HCT116 (cell line): ENCODE measurements around the gene RNF125. TPM values are rescaled to one million over a fixed set of nuclear protein-coding genes. Genes with fewer than 3 reads are reported as not detected.

ENCODE experiments used
- ATAC-seq: fragments of 200-7000 bp; cut with Tn5 transposase; 2 replicates; pipeline ENCODE4 v1.9.1; 2020; ENCODE audit warnings: mild to moderate bottlenecking, moderate library complexity
- BruUV-seq: library from RNA; stranded (reverse); fragments of 400-500 nt; replicated peaks from 2 replicates; lab custom pipeline; 2021; lab: Mats Ljungman, UMichigan
- CTCF ChIA-PET: fragments of 300-600 bp; sonication (Branson Sonifier 250); formaldehyde crosslinking; loops from one replicate; lab custom pipeline; 2021; ENCODE audit warnings: antibody characterized with exemption; lab: Charles Lee
- POLR2A ChIA-PET: fragments of 300-600, 350-600 bp; sonication (Branson Sonifier 250); formaldehyde crosslinking; loops from one replicate; lab custom pipeline; 2021; ENCODE audit warnings: antibody characterized with exemption; lab: Charles Lee
- RAD21 ChIA-PET, 2 experiments: fragments of 300-600 bp; sonication (Branson Sonifier 250); formaldehyde crosslinking; loops; one replicate each; lab custom pipeline; 2023; ENCODE audit warnings: low total read pairs in 2 of 2; ENCODE audit not compliant: uncharacterized antibody in 2 of 2, unreplicated experiment in 2 of 2, low non-redundant PET in 1 of 2; lab: Charles Lee
- DNase-seq: peaks from one replicate; pipeline ENCODE4 v3.0.0-alpha.2; 2010; ENCODE audit warnings: low read depth, low spot score
- H2AFZ ChIP-seq: fragments of 200-600 bp; shearing (Covaris generic), sonication (generic); 2 replicates; pipeline ENCODE4 v1.6.1; 2017; ENCODE audit warnings: low read depth, mixed run types, mixed read lengths, antibody characterized with exemption, low read length; ENCODE audit not compliant: poor library complexity, severe bottlenecking
- H3K27ac ChIP-seq: 2 replicates; pipeline ENCODE4 v1.5.1; 2012; ENCODE audit warnings: low read depth, low read length
- H3K27me3 ChIP-seq: fragments of 200-600 bp; sonication (generic); 2 replicates; pipeline ENCODE4 v1.6.1; 2016; ENCODE audit warnings: mixed run types, low read length, mixed read lengths; ENCODE audit not compliant: insufficient read depth
- H3K36me3 ChIP-seq, 2 experiments: fragments of 200-500 bp in 1 of 2; fragments of 200-600 bp in 1 of 2; sonication (Bioruptor generic) in 1 of 2; sonication (generic) in 1 of 2; 2 replicates each; pipeline versions ENCODE4 v1.5.1 to v1.6.1; 2014 to 2016; ENCODE audit warnings: low read length in 2 of 2, inconsistent platforms in 1 of 2, mixed read lengths in 1 of 2, mixed run types in 1 of 2; ENCODE audit not compliant: insufficient read depth in 2 of 2, control insufficient read depth in 1 of 2
- H3K4me1 ChIP-seq, 2 experiments: fragments of 200-600 bp in 1 of 2; sonication (generic) in 1 of 2; 2 replicates each; pipeline versions ENCODE4 v1.5.1 to v1.6.1; 2012 to 2017; ENCODE audit warnings: low read length in 2 of 2, inconsistent platforms in 1 of 2, mild to moderate bottlenecking in 1 of 2, mixed read lengths in 1 of 2, mixed run types in 1 of 2, moderate library complexity in 1 of 2; ENCODE audit not compliant: insufficient read depth in 2 of 2, control insufficient read depth in 1 of 2
- H3K4me2 ChIP-seq: fragments of 200-600 bp; sonication (generic); 2 replicates; pipeline ENCODE4 v1.6.1; 2017; ENCODE audit warnings: mixed run types, low read length, mixed read lengths
- H3K4me3 ChIP-seq, 2 experiments: fragments of 200-600 bp in 1 of 2; sonication (generic) in 1 of 2; replicated peaks in 1 of 2; 2 replicates each; pipeline ENCODE4 v1.5.1; 2011 to 2016; ENCODE audit warnings: low read length in 2 of 2, control low read depth in 1 of 2, low read depth in 1 of 2, mild to moderate bottlenecking in 1 of 2, mixed read lengths in 1 of 2, mixed run types in 1 of 2
- H3K79me2 ChIP-seq: fragments of 200-600 bp; sonication (generic); 2 replicates; pipeline ENCODE4 v1.6.1; 2017; ENCODE audit warnings: mild to moderate bottlenecking, mixed run types, low read length, moderate library complexity, mixed read lengths; ENCODE audit not compliant: insufficient read depth
- H3K9ac ChIP-seq: fragments of 200-600 bp; sonication (generic); 2 replicates; pipeline ENCODE4 v1.6.1; 2016; ENCODE audit warnings: low read length, mixed read lengths
- H3K9me2 ChIP-seq: fragments of 200-600 bp; sonication (generic), shearing (Covaris generic); 2 replicates; pipeline ENCODE4 v1.6.1; 2017; ENCODE audit warnings: mixed run types, mild to moderate bottlenecking, moderate library complexity; ENCODE audit not compliant: insufficient read depth
- H3K9me3 ChIP-seq, 2 experiments: fragments of 200-500 bp in 1 of 2; fragments of 200-600 bp in 1 of 2; sonication (Bioruptor generic) in 1 of 2; sonication (generic) in 1 of 2; 2 replicates each; pipeline ENCODE4 v1.6.1; 2014 to 2017; ENCODE audit warnings: low read length in 2 of 2, mixed read lengths in 2 of 2, inconsistent platforms in 1 of 2, low read depth in 1 of 2, mild to moderate bottlenecking in 1 of 2, mixed run types in 1 of 2, moderate library complexity in 1 of 2; ENCODE audit not compliant: control insufficient read depth in 1 of 2, insufficient read depth in 1 of 2
- H4K20me1 ChIP-seq: fragments of 200-600 bp; sonication (generic), shearing (Covaris generic); 2 replicates; pipeline ENCODE4 v1.6.1; 2017; ENCODE audit warnings: mixed run types, mild to moderate bottlenecking, moderate library complexity; ENCODE audit not compliant: insufficient read depth
- ATF3 ChIP-seq: IDR thresholded peaks from 2 replicates; pipeline ENCODE4 v1.6.1; 2012
- CBX3 ChIP-seq: IDR thresholded peaks from 2 replicates; pipeline ENCODE4 v1.6.1; 2012; ENCODE audit warnings: low read depth
- ELF1 ChIP-seq: IDR thresholded peaks from 2 replicates; pipeline ENCODE4 v1.6.1; 2012; ENCODE audit warnings: low read depth, borderline replicate concordance
- EZH2phosphoT487 ChIP-seq: fragments of 200-600 bp; IDR thresholded peaks from 2 replicates; pipeline ENCODE4 v1.6.1; 2018; ENCODE audit warnings: antibody characterized with exemption, borderline replicate concordance
- POLR2A ChIP-seq: IDR thresholded peaks from 2 replicates; pipeline ENCODE4 v1.7.0; 2011; ENCODE audit warnings: borderline replicate concordance; ENCODE audit not compliant: insufficient read depth, insufficient read length; ENCODE audit errors: extremely low read depth
- POLR2AphosphoS5 ChIP-seq: IDR thresholded peaks from 2 replicates; pipeline ENCODE4 v1.6.1; 2011; ENCODE audit warnings: mild to moderate bottlenecking, low read depth, low read length, moderate library complexity
- RAD21 ChIP-seq: IDR thresholded peaks from 2 replicates; pipeline ENCODE4 v1.6.1; 2012; ENCODE audit warnings: low read depth, mild to moderate bottlenecking
- SIN3A ChIP-seq: IDR thresholded peaks from 2 replicates; pipeline ENCODE4 v1.6.1; 2012; ENCODE audit warnings: low read depth
- SP1 ChIP-seq: IDR thresholded peaks from 2 replicates; pipeline ENCODE4 v1.6.1; 2012; ENCODE audit warnings: low read depth
- SRF ChIP-seq: IDR thresholded peaks from 2 replicates; pipeline ENCODE4 v1.6.1; 2012; ENCODE audit warnings: low read depth
- TCF7L2 ChIP-seq: IDR thresholded peaks from 2 replicates; pipeline ENCODE4 v1.7.0; 2011; ENCODE audit warnings: borderline replicate concordance, inconsistent platforms; ENCODE audit not compliant: insufficient read depth, insufficient read length; ENCODE audit errors: extremely low read depth
- YY1 ChIP-seq: IDR thresholded peaks from 2 replicates; pipeline ENCODE4 v1.6.1; 2011; ENCODE audit warnings: low read length, low read depth, moderate library complexity, mild to moderate bottlenecking; ENCODE audit not compliant: insufficient replicate concordance; ENCODE audit errors: extremely low read depth
- ZFX ChIP-seq: fragments of 450-650 bp; IDR thresholded peaks from 2 replicates; pipeline ENCODE4 v1.6.1; 2017
- ZNF274 ChIP-seq: fragments of 200-500 bp; sonication (Bioruptor generic); IDR thresholded peaks from 2 replicates; pipeline ENCODE4 v1.6.1; 2014; ENCODE audit warnings: mild to moderate bottlenecking, low read depth, low read length, inconsistent platforms
- intact Hi-C: fragments of 100-400 bp; cut with micrococcal nuclease; formaldehyde crosslinking; loops from 2 replicates; pipeline ENCODE4 v1.10.0; 2022
- total RNA-seq: library from RNA; stranded (reverse); gene quantifications from one replicate; pipeline ENCODE4 v1.2.1, GENCODE V29; 2021; ENCODE audit not compliant: unreplicated experiment
- TF ChIP-seq, protein P1 (sequence below), 3 experiments: fragments of 200-600 bp in 1 of 3; sonication (generic) in 1 of 3; IDR thresholded peaks in 2 of 3; conservative IDR thresholded peaks in 1 of 3; 2 replicates each; pipeline ENCODE4 v1.5.1; 2012 to 2017; ENCODE audit warnings: low read depth in 2 of 3, low read length in 2 of 3, antibody characterized with exemption in 1 of 3, borderline replicate concordance in 1 of 3, control low read depth in 1 of 3, mild to moderate bottlenecking in 1 of 3, mixed read lengths in 1 of 3, mixed run types in 1 of 3, moderate library complexity in 1 of 3; ENCODE audit not compliant: insufficient read depth in 1 of 3
- TF ChIP-seq, protein P2 (sequence below): IDR thresholded peaks from 2 replicates; pipeline ENCODE4 v1.6.1; 2011; ENCODE audit warnings: mild to moderate bottlenecking, low read length, moderate library complexity; ENCODE audit not compliant: insufficient replicate concordance; ENCODE audit errors: extremely low read depth

Gene RNF125
- total RNA-seq, 1 experiment from 2014 or later = 7.4 TPM

DNA sequence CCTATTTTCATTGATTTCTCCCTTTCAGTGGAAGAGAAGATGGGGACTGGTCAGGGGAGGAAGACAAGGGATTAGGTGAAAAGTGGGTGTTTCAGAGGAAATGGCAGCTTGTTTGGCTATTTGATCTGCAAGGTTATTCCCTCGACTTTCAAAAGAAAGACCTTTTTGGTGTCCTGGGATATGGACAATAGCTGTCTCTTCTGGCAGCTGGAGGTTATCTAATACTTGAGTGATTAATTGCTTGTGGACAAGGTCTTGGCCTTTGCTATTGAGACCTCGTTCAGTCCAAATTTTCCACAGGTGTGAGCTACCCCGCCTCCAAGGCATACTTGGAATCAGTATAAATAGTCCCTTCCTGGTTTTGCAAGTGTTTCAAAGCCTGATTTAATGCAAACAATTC is 42.4 kb upstream of the RNF125 start (continued):
- no peak for TF ChIP-seq ZFX
- TF ChIP-seq YY1 = no peak
- TF ChIP-seq CBX3 = no peak
- TF ChIP-seq SRF = no peak
- TF ChIP-seq POLR2A = no peak
- no peak for TF ChIP-seq POLR2AphosphoS5
- TF ChIP-seq, protein P1, sequence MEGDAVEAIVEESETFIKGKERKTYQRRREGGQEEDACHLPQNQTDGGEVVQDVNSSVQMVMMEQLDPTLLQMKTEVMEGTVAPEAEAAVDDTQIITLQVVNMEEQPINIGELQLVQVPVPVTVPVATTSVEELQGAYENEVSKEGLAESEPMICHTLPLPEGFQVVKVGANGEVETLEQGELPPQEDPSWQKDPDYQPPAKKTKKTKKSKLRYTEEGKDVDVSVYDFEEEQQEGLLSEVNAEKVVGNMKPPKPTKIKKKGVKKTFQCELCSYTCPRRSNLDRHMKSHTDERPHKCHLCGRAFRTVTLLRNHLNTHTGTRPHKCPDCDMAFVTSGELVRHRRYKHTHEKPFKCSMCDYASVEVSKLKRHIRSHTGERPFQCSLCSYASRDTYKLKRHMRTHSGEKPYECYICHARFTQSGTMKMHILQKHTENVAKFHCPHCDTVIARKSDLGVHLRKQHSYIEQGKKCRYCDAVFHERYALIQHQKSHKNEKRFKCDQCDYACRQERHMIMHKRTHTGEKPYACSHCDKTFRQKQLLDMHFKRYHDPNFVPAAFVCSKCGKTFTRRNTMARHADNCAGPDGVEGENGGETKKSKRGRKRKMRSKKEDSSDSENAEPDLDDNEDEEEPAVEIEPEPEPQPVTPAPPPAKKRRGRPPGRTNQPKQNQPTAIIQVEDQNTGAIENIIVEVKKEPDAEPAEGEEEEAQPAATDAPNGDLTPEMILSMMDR (IDR thresholded peaks at IDR 0.05 in 2 of 3, conservative IDR thresholded peaks at IDR 0.05 in 1 of 3; ENCODE audit: borderline replicate concordance in 1 of 3, insufficient read depth in 1 of 3, low read depth in 2 of 3, low read length in 2 of 3) = no peak
- TF ChIP-seq, all 23 proteins: peak for 0

DNA sequence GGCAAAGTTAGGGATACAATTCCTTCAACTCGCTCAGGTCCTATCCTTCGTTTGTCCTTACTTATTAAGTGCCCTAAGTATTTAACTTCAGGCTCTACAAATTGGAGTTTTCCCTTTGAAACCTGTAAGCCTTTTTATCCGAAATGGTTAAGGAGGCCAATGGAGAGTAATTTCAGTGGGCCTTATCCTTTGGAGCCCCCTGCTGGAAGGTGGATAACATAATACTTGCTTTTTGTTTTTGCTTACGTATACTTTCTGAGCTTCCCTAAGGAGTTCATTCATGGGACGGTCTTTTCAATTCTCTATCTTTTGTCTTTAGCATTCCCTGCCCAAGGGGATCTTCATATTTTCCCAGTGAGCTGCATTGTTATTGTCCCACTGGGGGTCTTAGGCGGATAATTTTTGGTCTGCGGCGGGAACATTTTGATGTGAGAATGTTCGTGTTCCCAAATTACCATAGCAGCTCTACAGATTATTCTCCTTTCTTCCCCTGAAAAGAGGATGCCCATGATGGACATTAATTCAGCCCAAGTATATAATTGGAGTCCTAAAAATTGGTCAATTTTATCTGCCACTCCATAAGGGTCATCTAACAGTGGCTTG is 41.3 kb upstream of the RNF125 start:
- H2AFZ ChIP-seq = no peak overlapping the region
- ChIA-PET RAD21 (interaction anchor here in 1 of 2 experiments (0.7 kb wide), 1 partner anchor 226 kb away, joined by 3 read pairs; no protein-coding TSS in a partner anchor), POLR2A (no interaction called here), CTCF (interaction anchor here (1.2 to 1.7 kb wide), 3 partner anchors 35 to 421 kb away, joined by 4 to 6 read pairs (median 6); partner anchors contain the start of gene TRAPPC8)
- H3K79me2 ChIP-seq = no peaks in the 10 kb centered on the region
- no peak overlapping the region for H3K4me3 ChIP-seq
- no peaks in the 10 kb centered on the region for H3K9me2 ChIP-seq
- H3K9me3 ChIP-seq = peaks cover 5 to 33% of the 10 kb centered on the region in 2 experiments; a peak in 2 of 4 replicates
- H3K27me3 ChIP-seq = no peaks in the 10 kb centered on the region
- H3K36me3 ChIP-seq = no peaks in the 10 kb centered on the region
- no peaks in the 10 kb centered on the region for H4K20me1 ChIP-seq
- no peak overlapping the region for H3K27ac ChIP-seq
- H3K4me1 ChIP-seq = no peaks in the 10 kb centered on the region
- ATAC-seq (peak; percentile 70; the same call in 1 of the 2 replicates), DNase-seq (peak; percentile 54)
- no TSS peak for BruUV-seq
- intact Hi-C loops = loop anchor here (2.0 kb wide), 1 partner anchor 21 kb away; no protein-coding TSS in a partner anchor
- no peak overlapping the region for H3K4me2 ChIP-seq
- no peak overlapping the region for H3K9ac ChIP-seq
- TF ChIP-seq, protein P1 (IDR thresholded peaks at IDR 0.05 in 2 of 3, conservative IDR thresholded peaks at IDR 0.05 in 1 of 3; ENCODE audit: borderline replicate concordance in 1 of 3, insufficient read depth in 1 of 3, low read depth in 2 of 3, low read length in 2 of 3) = peak; percentile 43 to 68 (median 57); a peak in 5 of 6 replicates
- no peak for TF ChIP-seq EZH2phosphoT487
- no peak for TF ChIP-seq ELF1
- TF ChIP-seq SP1 = no peak
- TF ChIP-seq CBX3 = 0 out of 2 replicates have a peak, but pooled peaks have one; percentile 13
- TF ChIP-seq POLR2A = no peak
- TF ChIP-seq SIN3A = no peak
- no peak for TF ChIP-seq ZNF274
- TF ChIP-seq, protein P2, sequence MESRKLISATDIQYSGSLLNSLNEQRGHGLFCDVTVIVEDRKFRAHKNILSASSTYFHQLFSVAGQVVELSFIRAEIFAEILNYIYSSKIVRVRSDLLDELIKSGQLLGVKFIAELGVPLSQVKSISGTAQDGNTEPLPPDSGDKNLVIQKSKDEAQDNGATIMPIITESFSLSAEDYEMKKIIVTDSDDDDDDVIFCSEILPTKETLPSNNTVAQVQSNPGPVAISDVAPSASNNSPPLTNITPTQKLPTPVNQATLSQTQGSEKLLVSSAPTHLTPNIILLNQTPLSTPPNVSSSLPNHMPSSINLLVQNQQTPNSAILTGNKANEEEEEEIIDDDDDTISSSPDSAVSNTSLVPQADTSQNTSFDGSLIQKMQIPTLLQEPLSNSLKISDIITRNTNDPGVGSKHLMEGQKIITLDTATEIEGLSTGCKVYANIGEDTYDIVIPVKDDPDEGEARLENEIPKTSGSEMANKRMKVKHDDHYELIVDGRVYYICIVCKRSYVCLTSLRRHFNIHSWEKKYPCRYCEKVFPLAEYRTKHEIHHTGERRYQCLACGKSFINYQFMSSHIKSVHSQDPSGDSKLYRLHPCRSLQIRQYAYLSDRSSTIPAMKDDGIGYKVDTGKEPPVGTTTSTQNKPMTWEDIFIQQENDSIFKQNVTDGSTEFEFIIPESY = no peak
- no peak for TF ChIP-seq SRF
- peak; percentile 69 for TF ChIP-seq RAD21
- TF ChIP-seq ATF3 = no peak
- TF ChIP-seq TCF7L2 = no peak
